Measurements from ENCODE around the gene RFT1.

The RFT1 gene

DNA sequence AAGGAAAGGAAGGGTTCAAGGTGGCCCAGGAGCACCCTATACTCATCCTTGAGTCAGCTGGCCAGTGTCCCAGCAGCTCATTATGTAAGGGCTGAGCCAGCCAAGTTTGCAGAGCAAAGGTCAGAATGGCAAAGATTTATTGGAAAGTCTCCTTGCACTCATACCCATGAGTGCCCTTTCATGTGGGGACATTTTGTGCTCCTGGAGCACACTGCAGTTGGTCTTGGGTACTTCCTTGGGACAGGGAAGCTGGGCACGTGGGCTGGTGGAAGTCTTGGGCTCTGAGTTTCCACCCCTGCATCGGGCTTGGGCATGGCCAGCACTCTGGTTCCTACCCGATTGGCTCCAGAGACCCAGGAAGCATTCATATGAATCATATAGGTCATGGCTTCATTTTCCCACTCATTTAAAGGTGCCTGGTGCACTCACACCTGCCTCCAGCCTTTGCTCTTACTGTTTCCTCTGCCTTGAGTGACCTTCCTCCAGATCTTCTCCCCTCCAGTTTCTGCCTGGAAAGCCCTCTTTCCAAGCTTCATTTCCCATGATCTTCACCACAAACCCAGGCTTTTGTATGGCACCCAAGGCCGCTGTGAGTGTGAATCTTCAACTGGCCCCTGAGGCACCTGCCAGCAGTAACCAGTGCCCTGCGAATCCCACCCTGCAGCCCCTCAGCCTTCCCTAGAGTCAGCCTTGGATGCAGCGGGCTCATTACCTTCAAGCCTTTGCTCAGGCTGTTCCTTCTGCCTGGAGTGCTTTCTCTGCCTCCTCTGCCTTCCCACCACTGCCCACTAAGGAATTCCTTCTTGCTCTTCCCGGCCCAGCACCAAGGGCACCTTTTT is 20.2 kb upstream of the RFT1 start:
- DNase-seq (ENCODE audit: low read depth), result no peak

DNA sequence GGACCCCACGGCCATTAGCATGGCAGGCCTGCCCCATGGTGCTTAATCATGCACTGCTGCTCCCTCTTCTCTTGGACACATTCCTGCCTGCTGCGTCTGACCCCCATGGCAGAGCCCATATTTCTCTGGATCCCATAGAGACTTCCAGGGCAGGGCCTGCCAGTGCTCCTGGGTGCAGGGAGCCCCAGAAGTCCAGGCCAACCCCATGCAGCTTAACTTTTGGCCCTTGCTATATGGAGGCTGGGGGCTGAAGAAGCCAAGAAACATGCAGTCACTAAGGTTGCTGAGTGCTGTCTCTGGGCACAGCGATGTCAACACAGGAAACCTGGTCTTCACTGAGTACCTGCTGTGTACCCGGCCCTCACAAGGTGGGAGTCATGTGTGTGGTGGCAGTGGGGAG is 19.5 kb upstream of the RFT1 start:
- no peak for DNase-seq (ENCODE audit: low read depth)

DNA sequence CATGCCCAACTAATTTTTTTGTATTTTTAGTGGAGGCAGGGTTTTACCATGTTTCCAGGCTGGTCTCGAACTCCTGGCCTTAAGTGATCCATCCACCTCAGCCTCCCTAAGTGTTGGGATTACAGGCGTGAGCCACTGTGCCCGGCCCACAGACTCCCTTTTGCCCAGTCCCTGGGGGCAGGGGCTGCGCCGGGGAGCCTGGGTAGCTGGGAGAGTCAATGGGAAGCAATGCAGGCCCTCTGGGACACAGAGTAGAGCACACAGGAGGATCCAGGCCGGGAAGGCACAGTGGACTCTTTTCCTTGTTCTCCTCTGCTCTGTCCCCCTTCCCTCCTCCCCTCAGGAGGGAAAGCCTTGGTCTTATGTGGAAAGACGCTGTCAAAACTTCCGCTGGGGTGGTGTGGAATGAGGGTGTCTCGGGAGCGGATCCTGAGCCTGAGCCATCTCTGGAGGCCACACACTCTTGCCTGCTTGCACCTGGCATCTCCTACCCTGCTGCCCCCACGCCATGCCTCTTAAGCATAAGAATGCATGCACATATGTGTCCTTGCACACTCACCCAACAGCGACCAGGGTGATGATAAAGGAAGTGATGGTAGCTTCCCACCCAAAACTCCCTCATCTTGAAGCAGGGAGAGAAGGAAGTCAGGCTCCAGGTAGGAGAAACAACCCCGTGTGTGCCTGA is 18.9 kb upstream of the RFT1 start:
- DNase-seq (ENCODE audit: low read depth), result no peak

DNA sequence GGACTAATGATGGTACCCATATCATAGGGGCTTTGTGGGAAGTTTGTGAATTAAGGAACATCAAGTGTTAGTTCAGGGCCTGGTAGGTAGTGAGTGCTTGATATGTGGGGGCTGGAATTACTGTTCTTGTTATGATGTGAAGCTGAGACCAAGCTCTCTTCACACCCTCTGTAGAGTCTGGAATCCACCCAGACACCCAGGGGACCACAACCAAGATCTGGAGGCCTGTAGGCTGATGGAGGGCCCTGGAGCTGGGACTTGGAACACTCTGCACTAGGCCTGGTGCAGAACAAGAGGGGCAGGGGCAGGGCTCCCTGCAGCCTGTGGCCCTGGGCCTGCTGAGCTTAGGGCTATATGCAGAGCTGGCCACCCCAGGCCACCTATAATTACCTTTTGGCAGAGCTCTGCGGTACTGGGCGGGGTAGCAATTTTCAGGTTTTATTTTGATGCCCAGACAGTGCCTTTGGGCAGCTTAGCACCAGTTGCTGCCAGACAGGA is 17.7 kb upstream of the RFT1 start:
- DNase-seq (ENCODE audit: low read depth), result no peak

DNA sequence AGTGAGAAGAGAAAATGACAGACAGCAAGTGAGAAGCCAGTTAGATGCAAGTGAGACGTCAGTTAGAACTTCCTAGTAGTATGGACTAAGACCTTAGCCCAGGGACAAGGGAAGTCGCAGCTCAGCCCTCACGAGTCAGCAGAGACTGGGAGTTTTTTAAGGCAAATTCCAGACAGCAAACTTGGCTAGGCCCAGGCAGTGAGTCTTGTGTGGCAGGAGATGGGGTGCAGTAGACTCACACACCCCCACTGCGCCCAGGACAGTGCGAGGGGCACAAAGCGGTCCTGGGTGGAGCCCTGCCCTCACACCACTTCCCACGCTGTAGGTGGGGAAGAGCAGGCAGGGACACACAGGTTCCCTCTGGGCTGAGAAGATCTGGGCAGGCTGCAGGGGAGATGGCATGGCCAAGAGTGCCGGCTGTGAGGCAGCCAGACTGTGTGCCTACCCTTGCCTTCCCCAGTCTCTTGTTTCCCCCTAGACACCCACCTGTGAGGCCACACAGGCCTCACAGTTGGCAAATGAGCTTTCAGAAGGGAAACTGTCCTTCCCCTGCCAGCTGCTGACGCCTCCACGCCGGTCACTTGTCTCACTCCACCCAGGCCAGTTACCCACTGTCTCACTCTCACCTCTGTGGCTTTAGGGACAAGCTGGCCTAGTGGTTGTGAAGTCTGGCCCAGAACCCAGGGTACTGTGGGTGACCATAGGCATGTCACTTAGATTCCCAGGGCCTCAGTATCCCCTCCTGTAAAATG is 17.1 kb upstream of the RFT1 start:
- DNase-seq (ENCODE audit: low read depth), result no peak

DNA sequence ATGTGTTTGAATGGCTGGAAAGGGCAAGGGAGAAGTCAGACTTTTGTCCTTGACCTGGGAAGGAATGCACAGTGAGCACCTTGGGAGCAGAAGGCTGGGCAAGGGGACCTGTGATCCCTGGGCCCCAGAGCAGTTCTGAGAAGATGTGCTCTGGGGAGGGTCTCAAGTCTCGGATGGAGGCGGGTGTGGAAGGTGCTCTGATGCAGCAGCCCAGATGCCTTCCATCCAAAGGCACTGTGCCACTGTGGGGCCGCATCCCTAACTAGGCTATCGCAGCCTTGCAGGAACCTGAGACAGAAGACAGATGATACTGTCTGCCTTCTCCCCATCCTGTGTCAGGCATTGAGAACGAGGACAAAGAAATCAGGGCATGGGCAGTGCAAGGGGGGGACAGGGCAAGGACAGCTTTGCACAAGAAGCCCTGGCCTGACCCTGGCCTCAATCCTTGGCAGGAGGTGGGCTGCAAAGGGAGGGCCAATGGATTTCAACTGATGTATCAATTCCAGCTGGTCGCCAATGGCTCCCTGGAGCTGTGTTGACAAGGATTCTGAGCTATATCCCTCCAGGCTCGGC is 16.2 kb upstream of the RFT1 start:
- no peak for DNase-seq (ENCODE audit: low read depth)

DNA sequence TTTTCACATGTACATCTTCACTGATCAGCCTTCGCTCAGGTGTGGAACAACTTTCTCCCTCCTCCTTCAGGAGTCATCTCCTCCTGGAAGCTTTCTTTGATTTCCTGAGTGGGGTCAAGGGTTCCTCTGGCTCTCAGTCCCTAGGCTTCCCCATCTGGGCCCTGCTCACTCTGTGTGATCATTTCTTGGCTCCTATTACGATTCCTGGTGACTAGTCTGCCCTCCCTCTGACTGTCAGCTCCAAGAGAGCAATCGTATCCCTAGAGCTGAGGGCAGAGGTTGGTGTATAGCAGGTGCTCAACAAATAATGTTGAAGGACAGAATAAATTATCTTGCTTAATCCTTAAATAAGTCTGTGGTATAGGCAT is 15.5 kb upstream of the RFT1 start:
- no peak for DNase-seq (ENCODE audit: low read depth)

DNA sequence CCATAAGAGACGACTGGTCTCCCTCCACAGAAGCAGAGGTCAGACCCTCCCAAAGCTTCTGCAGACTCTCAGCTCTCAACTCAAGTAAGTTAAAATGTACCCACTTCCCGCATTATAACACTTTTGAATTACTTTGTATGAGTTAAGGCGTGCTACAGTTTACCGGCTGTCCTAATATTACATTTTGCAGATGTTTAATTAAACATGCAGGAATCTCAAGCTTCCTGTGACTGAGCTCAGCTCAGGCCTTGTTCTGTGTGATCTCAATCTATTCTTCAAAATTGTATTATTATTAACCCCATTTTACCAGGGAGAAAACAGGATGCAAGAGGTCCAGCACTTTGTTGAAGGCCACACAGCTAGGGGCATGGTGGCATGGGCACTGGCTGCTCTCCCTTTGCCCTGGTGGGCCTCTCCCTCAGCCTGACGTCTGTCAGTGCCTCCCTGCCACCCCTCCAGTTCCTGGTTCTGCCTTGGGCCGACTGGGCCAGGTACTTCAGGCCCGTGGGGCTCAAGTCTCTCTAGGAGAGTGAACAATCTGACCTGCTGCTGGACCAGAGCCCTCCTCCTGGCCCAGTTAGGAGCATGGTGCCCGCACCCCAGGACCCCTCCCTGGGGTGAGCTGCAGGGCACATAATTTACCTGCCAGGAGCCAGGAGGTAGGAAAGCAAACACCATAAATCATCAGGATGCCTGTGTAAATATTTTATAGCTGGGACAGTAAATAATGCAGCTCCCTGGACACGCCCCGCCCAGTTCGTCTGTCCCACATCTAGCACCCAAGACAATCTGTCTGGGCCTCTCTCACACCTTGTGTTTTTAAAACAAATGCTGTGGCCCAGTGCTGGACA is 14.9 kb upstream of the RFT1 start:
- DNase-seq (ENCODE audit: low read depth), result no peak

DNA sequence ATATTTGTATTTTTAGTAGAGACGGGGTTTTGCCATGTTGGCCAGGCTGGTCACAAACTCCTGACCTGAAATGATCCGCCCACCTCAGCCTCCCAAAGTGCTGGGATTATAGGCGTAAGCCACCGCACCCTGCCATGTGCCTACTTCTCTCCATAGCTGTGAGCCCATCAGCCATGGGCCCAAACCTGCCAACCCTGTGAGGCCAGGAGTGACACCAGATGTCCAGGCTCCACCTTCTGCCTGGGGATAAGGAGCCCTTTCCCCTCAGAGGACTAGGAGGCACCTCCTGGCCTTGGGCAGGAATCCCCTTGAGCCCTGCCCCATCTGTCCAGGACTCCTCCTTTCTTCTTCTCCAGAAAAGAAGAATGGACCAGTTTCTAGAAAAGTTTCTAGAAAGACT is 14.2 kb upstream of the RFT1 start:
- DNase-seq (ENCODE audit: low read depth), result no peak

DNA sequence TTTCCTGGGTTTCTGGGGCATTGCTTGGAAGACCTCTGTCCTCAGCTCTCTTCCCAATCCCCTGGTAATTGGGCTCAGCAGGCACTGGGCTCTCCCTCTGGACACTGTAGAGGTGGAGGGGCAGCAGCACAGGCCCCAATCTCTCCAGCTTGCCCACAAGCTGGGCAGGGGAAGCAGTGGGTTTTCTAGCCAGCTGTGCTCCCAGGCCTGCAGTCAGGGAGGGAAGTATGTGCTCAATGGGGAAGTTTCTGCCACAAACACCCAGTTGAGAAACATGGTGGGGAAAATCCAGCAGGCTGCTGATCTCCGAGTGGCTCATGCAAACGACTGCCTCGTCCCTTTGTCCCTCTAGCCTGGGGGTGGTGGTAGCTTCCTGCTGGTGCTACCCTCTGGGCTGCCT is 12.8 kb upstream of the RFT1 start:
- DNase-seq (ENCODE audit: low read depth), result no peak

DNA sequence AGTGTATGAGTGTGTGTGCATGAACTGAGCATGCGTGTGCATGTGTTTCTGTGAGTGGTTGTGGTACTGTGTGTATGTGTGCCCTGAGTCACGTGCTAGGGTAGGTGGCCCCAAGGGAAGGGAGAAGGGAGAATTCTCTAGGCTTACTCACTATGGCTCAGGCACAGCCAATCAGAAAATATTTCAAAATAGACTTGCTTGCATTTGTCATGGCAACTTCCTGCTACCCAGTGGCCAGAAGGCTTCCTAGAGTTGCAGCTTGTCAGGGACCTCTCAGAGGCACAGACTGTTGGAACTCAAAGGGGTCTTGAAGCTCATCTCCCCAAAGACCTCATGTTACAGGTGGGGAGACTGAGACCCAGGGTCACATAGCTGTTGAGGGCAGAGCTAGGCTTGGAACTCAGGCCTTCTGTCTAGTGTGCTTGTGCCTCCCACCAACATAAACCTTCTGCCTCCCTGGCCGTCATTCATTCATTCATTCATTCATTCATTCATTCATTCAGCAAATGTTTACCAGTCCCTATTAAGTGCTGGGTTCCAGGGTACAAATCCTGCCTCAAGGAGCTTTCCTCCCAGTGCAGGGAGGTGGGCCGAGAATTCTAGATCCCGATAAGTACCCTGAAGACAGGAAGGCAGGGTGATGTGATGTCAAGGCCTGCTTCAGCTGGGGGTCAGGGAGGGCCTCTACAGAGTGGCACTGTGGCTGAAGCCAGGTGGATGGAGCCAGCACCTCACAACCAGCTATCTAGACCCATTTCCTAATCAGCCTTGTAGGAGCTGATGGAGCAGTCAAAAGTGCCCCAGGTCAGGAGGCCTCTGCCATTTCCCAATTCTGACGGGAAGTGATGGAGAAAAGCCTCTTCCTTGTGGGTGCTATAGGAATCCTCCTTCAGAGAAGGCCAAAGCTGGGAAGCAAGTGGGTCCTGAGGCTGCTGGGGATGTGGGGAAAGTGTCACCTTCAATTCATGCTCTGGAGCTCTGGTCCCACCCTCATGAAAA is 10.9 kb upstream of the RFT1 start:
- no peak for DNase-seq (ENCODE audit: low read depth)

DNA sequence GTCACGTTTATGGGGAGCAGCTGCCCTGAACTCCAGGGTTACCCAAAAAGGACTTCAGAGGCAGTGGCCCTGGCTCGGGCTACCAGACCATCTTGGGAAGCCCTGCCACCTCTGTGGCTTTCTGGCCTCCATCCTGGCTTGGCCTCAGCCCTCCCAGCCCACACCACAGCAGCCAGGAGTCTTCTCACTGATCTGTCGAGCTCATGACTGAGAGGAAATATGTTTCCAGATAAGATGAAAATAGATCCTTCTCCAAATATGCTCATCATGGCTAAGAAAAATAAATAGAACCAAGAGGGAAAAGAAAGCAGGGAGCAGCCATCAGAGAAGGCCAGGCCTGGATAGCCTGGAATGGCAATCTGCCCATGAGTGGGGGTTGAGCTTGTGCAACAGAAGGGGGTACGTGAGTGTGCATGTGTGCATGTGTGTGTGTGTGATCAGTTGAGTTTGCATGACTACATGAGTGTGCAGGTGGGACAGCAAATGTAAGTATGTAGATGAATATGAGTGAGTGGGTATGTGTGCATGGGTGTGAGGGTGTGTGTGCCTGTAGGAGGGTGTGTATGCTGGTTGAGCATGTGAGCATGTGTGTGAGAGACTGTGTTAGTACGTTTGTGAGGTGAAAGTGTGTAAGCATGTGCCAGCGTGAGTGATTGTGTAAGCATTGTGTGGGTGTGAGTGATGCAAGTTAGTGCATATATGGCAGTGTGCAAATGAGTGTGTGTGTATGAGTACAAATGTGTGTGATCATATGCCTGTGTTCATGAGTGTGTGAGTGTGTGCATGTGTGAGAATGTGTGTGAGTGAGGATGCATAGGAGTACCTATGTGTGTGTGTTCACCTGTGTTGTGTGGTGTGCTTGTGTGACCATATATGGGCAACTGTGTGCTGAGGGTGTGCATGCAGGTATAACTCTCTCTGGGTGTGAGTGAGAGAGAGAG is 9.9 kb upstream of the RFT1 start:
- DNase-seq (ENCODE audit: low read depth), result no peak

DNA sequence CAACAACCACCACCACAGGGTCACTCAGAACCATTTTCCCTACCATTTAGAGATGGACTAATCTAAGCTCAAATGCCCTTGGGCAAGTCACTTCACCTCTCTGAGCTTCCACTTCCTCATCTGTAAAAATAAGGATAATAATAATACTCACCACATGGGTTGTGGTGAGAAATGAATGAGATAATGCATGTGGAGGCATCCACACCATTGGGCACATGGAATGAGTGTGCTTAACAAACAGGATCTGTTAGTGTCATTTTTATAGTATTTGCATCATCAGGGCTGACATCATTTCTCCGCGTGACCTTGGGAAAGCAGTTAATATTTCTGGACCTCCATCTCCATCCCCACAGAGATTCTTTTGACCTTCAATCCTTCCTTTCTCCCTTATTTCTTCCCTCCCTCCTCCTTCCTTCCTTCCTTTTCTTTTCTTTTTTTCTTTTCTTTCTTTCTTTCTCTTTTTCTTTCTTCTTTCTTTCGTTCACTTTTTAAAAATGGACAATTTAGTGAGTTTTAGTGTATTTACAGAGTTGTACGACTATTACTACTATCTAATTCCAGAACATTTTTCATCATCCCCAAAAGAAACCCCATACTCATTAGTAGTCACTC is 7.7 kb upstream of the RFT1 start:
- DNase-seq (ENCODE audit: low read depth), result no peak

DNA sequence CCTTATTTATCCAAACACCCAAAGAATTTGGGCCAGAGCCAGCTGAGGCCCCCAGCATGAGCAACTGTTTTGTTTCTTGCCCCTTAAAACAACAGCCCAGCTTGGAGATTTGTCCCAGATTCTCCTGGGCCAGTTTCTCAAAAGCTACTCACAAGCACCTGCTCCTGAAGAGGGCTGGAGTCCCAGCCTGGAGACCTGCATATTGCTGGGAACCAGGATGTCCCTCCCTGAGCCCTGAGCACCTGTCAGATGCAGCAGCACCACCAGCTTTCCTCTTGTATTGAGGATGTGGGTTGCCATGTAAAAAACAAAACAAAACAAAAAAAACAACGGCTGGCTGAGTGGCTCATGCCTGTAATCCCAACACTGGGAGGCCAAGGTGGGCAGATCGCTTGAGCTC is 7.0 kb upstream of the RFT1 start:
- no peak for DNase-seq (ENCODE audit: low read depth)

DNA sequence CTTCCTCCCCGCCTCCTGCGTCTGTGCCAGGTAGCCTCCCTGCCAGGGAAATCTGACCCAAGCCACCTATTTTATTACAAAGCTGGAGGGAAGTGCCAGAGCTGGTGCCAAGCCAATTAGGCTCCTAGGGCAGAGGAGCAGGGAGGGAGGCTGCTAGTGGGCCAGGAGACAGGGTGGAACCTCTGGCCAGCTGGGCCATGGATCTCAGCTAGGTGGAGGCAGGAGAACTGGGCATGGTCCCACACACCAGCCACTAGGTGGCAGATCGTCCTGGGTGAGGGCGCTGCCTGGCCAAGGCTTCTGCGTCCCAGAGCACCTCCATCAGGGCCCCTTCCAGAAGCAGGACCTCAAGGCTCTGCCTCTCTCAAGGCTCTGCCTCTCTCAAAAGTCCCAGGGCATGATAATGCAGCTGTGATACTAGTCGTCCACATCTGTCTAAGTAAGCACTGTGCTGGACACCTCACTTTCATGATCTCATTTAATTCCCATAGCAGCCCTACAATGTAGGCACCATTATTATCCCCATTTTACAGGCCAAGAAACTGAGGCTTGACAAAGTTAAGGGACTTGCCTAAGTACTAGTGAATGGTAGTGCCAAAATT is 4.5 kb upstream of the RFT1 start:
- DNase-seq (ENCODE audit: low read depth), result peak; percentile 26

DNA sequence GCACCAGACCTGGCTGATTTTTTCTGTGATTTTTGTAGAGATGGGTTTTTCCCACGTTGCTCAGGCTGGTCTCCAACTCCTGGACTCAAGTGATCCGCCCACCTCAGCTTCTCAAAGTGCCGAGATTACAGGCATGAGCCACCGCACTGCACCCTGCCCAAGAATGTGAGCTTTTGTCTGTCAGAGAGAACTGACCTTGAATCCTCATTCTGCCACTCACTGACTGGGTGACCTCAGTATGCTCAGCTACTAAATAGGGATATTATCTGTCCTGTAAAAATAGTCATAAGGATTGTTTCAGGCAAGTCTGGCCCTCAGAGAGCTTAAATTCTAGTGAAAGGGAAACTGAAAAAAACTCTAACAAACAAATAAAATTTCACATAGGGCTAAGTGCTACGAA is 2.1 kb upstream of the RFT1 start:
- no peak for DNase-seq (ENCODE audit: low read depth)

DNA sequence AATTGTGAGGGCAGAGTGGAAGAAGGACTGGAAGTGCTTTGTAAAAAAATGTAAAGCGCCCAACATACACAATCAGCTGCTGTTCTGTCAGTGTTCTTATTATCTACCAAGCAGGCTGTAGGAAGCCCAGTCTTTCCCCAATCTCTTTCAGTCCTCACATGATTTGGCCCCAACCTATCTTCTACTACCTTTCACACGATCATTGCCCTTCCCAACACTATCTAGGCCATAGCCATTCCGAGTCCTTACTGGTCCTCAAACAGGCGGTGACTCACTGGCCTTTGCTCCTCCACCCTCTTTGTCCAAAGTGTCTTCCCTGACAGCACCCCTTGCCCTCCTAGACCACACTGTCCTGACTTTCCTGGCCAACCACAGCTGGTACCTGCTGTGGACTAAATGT is 861 bp upstream of the RFT1 start:
- DNase-seq (ENCODE audit: low read depth), result no peak

DNA sequence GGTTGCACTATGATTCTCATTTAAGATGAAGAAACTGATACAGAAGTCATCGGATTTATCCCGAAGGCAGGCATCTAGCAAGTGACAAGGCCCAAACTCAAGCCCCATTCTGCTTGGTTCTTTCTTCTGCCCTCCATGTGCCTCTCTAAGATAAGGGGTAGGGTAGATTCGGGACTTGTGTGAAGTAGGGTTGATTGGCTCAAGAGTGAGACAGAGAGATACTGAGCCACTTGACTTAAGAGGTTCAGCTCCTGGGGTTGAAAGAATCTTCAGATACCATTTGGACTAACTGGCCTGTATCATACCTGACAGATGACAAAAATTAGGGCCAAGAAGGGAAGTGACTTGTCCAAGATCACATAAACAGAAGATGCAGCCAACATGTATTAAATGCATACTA is 891 bp downstream of the RFT1 start:
- no peak for DNase-seq (ENCODE audit: low read depth)

Measured in stimulated activated CD8-positive, alpha-beta memory T cell treated with anti-CD3 and anti-CD28 coated beads, Interleukin-12 subunit alpha, Interleukin-12 subunit beta, amount 100 ng/mL, for 1 hour (primary cell).